Activated CD8-positive, alpha-beta memory T cell treated with anti-CD3 and anti-CD28 coated beads for 36 hours (primary cell): Measurements from ENCODE around the gene NTNG1. TPM values are rescaled to one million over a fixed set of nuclear protein-coding genes. Genes with fewer than 3 reads are reported as not detected.
"Not testable (repeated sequence)": the region's sequence is repeated elsewhere in the genome, so short reads cannot be mapped to it uniquely, and the experiment has no call there.

Source experiments
- CTCF ChIA-PET: fragments of 350-600 bp; sonication (Branson Sonifier 250); formaldehyde crosslinking; loops from one replicate; lab custom pipeline; 2021; ENCODE audit warnings: antibody characterized with exemption; lab: Charles Lee
- POLR2A ChIA-PET: fragments of 350-600 bp; sonication (Branson Sonifier 250); formaldehyde crosslinking; loops from one replicate; lab custom pipeline; 2021; ENCODE audit warnings: antibody characterized with exemption; lab: Charles Lee
- total RNA-seq, 2 experiments: library from RNA; stranded (reverse); gene quantifications; one replicate each; pipeline ENCODE4 v1.2.3, GENCODE V29; 2021

The NTNG1 gene
- total RNA-seq, 2 experiments from 2014 or later: 0.42 to 0.50 TPM

- POLR2A ChIA-PET: no interaction called here
- CTCF ChIA-PET: no interaction called here
Observed at GRCh38 chr1:107184888-107185287, 44.0 kb downstream of the NTNG1 start.

- ChIA-PET POLR2A (no interaction called here), CTCF (no interaction called here)
Observed at GRCh38 chr1:107187399-107187798, 46.6 kb downstream of the NTNG1 start.

- POLR2A ChIA-PET: no interaction called here
- CTCF ChIA-PET: interaction anchor here (0.6 kb wide), 1 partner anchor 718 kb away, joined by 3 read pairs; no protein-coding TSS in a partner anchor
Observed at GRCh38 chr1:107188160-107188559, 47.3 kb downstream of the NTNG1 start.

GRCh38 chr1:107194380-107194779 lies 53.5 kb downstream of the NTNG1 start:
- POLR2A ChIA-PET: no interaction called here

GRCh38 chr1:107195476-107195875 lies 54.6 kb downstream of the NTNG1 start:
- CTCF ChIA-PET: no interaction called here
- POLR2A ChIA-PET: no interaction called here

More at GRCh38 chr1:107194380-107194779, 53.5 kb downstream of the NTNG1 start:
- CTCF ChIA-PET: no interaction called here

- ChIA-PET POLR2A (no interaction called here), CTCF (no interaction called here)
Observed at GRCh38 chr1:107196973-107197562, 56.2 kb downstream of the NTNG1 start.

GRCh38 chr1:107198561-107198960 lies 57.7 kb downstream of the NTNG1 start:
- POLR2A ChIA-PET: no interaction called here
- CTCF ChIA-PET: no interaction called here

- POLR2A ChIA-PET: no interaction called here
- CTCF ChIA-PET: interaction anchor here (0.6 kb wide), 1 partner anchor 133 kb away, joined by 3 read pairs; no protein-coding TSS in a partner anchor
Observed at GRCh38 chr1:107200631-107201030, 59.8 kb downstream of the NTNG1 start.

GRCh38 chr1:107202007-107202406 lies 61.2 kb downstream of the NTNG1 start:
- CTCF ChIA-PET: no interaction called here

GRCh38 chr1:107213225-107213624 lies 72.4 kb downstream of the NTNG1 start:
- POLR2A ChIA-PET: no interaction called here
- CTCF ChIA-PET: no interaction called here

More at GRCh38 chr1:107202007-107202406, 61.2 kb downstream of the NTNG1 start:
- POLR2A ChIA-PET: no interaction called here

- POLR2A ChIA-PET: no interaction called here
Observed at GRCh38 chr1:107220036-107220435, 79.2 kb downstream of the NTNG1 start.

GRCh38 chr1:107225706-107226105 lies 84.9 kb downstream of the NTNG1 start:
- POLR2A ChIA-PET: no interaction called here
- CTCF ChIA-PET: no interaction called here

More at GRCh38 chr1:107220036-107220435, 79.2 kb downstream of the NTNG1 start:
- CTCF ChIA-PET: no interaction called here

- ChIA-PET POLR2A (no interaction called here), CTCF (interaction anchor here (0.5 kb wide), 1 partner anchor 393 kb away, joined by 3 read pairs; no protein-coding TSS in a partner anchor)
Observed at GRCh38 chr1:107228704-107229371, 88.0 kb downstream of the NTNG1 start.

- POLR2A ChIA-PET: no interaction called here
- CTCF ChIA-PET: no interaction called here
Observed at GRCh38 chr1:107229711-107230110, 88.9 kb downstream of the NTNG1 start.

GRCh38 chr1:107230121-107230520 lies 89.3 kb downstream of the NTNG1 start:
- POLR2A ChIA-PET: no interaction called here
- CTCF ChIA-PET: no interaction called here

- ChIA-PET CTCF (interaction anchor here (0.6 kb wide), 1 partner anchor 10 kb away, joined by 4 read pairs; no protein-coding TSS in a partner anchor), POLR2A (no interaction called here)
Observed at GRCh38 chr1:107231291-107231690, 90.5 kb downstream of the NTNG1 start.

- ChIA-PET POLR2A (no interaction called here), CTCF (no interaction called here)
Observed at GRCh38 chr1:107232426-107232825, 91.6 kb downstream of the NTNG1 start.

- POLR2A ChIA-PET, CTCF ChIA-PET: not testable (repeated sequence)
Observed at GRCh38 chr1:107236760-107237159, 95.9 kb downstream of the NTNG1 start.

GRCh38 chr1:107243461-107243860 lies 102.6 kb downstream of the NTNG1 start:
- ChIA-PET CTCF (no interaction called here), POLR2A (no interaction called here)

GRCh38 chr1:107244709-107245500 lies 104.1 kb downstream of the NTNG1 start:
- POLR2A ChIA-PET: no interaction called here
- CTCF ChIA-PET: interaction anchor here (0.5 kb wide), 1 partner anchor 1752 kb away, joined by 3 read pairs; no protein-coding TSS in a partner anchor
